ENCODE results near the gene UPF1. TPM values are rescaled to one million over a fixed set of nuclear protein-coding genes. Genes with fewer than 3 reads are reported as not detected.
"Not testable (repeated sequence)": the region's sequence is repeated elsewhere in the genome, so short reads cannot be mapped to it uniquely, and the experiment has no call there.

Gene UPF1
- total RNA-seq, 2 donors from 2014 or later = 38.9 to 59.0 TPM

- H3K36me3 ChIP-seq (replicated peaks in 1 of 2; ENCODE audit: insufficient read depth in 1 of 2, low read depth in 2 of 2) = no peaks in the 10 kb centered on the region
- no peak overlapping the region for H3K27ac ChIP-seq
- no peaks in the 10 kb centered on the region for H3K4me1 ChIP-seq
- no peaks in the 10 kb centered on the region for H3K9me3 ChIP-seq
- no peaks in the 10 kb centered on the region for H3K27me3 ChIP-seq
- DNase-seq (peak; percentile 23 to 66 (median 44)), ATAC-seq (peak; percentile 72)
- H3K4me3 ChIP-seq = no peak overlapping the region
- intact Hi-C loops (cut with DNase I) = no loop called here
- TF ChIP-seq POLR2A (IDR thresholded peaks at IDR 0.05) (no peak), CTCF (IDR thresholded peaks at IDR 0.05) (no peak)
- 40 to 50% methylated on average over 14 of the region's 14 CpGs for WGBS, 2 donors
Measured at GRCh38 chr19:18809149-18809868, 22.4 kb upstream of the UPF1 start.

DNA sequence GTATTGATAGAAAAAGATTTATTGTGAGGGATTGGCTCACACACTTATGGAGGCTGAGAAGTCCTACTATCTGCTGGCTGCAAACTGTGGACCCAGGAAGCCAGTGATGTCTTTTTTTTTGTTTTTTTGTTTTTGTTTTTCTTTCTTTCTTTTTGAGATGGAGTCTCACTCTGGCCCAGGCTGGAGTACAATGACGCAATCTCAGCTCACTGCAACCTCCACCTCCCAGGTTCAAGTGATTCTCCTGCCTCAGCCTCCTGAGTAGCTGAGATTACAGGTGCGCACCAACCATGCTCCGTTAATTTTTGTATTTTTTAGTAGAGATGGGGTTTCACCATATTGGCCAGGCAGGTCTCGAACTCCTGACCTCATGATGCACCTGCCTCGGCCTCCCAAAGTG lies 20.1 kb upstream of the UPF1 start:
- H3K36me3 ChIP-seq (replicated peaks in 1 of 2; ENCODE audit: insufficient read depth in 1 of 2, low read depth in 2 of 2); DNase-seq; H3K4me3 ChIP-seq; H3K27ac ChIP-seq; ATAC-seq; H3K4me1 ChIP-seq; H3K27me3 ChIP-seq; H3K9me3 ChIP-seq; intact Hi-C loops (cut with DNase I): not testable (repeated sequence)
- 93 to 95% methylated on average over 5 of the region's 5 CpGs for WGBS, 2 donors

DNA sequence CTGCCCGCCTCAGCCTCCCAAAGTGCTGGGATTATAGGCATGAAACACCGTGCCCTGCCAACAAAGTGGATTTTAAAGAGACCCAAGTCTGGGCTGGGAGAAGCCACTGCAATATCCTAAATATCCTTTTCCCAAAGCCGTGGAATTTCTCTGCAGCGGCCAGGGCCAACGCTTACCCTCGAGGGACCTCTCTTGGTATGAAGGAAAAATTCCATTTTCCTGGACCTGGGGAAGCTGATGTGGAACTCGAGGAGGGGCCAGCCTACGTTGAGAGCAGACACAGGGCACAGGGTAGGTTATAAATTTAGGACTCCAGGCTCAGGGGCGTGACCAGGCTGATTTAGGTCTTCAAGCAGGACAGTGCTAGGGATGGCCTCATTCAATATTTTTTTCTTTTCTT lies 17.7 kb upstream of the UPF1 start:
- H3K4me1 ChIP-seq = no peaks in the 10 kb centered on the region
- H3K27ac ChIP-seq = no peak overlapping the region
- H3K9me3 ChIP-seq = no peaks in the 10 kb centered on the region
- H3K27me3 ChIP-seq = no peaks in the 10 kb centered on the region
- WGBS, 2 donors = 43 to 52% methylated on average over 9 of the region's 9 CpGs
- intact Hi-C loops (cut with DNase I) = no loop called here
- DNase-seq (no peak), ATAC-seq (no peak)
- TF ChIP-seq CTCF (IDR thresholded peaks at IDR 0.05) = peak in 1 of 7 experiments; percentile 10
- TF ChIP-seq POLR2A (IDR thresholded peaks at IDR 0.05) = no peak
- no peaks in the 10 kb centered on the region for H3K36me3 ChIP-seq (replicated peaks in 1 of 2; ENCODE audit: insufficient read depth in 1 of 2, low read depth in 2 of 2)
- H3K4me3 ChIP-seq = no peak overlapping the region

DNA sequence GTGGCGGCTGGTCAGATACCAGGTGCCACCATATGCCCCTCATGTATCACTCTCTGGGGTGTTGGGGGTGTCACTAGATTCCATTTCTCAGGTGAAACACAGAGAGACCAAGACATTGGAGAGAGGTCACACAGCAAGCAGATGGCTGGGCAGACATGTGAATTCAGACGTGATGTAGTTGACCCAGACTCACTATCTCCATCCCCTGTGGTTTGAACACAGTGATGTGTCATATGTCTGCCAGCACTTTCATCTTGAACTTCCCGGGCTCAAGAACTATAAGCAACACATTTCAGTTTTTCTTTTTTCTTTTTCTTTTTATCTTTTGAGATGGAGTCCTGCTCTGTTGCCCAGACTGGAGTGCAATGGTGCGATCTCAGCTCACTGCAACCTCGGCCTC lies 16.1 kb upstream of the UPF1 start:
- Histone ChIP-seq H3K9me3 (no peaks in the 10 kb centered on the region), H3K27me3 (no peaks in the 10 kb centered on the region), H3K4me3 (no peak overlapping the region), H3K36me3 (replicated peaks in 1 of 2; ENCODE audit: insufficient read depth in 1 of 2, low read depth in 2 of 2) (no peaks in the 10 kb centered on the region), H3K4me1 (no peaks in the 10 kb centered on the region), H3K27ac (no peak overlapping the region)
- ATAC-seq (no peak), DNase-seq (no peak)
- WGBS, 2 donors = 79% methylated on average over 5 of the region's 5 CpGs
- intact Hi-C loops (cut with DNase I) = no loop called here
- TF ChIP-seq POLR2A (IDR thresholded peaks at IDR 0.05) = no peak
- TF ChIP-seq CTCF (IDR thresholded peaks at IDR 0.05) = no peak

- intact Hi-C loops (cut with DNase I) = not testable (repeated sequence)
Measured at GRCh38 chr19:18816645-18817044, 15.1 kb upstream of the UPF1 start.

GRCh38 chr19:18817574-18817973 lies 14.2 kb upstream of the UPF1 start:
- WGBS, 2 donors = 77 to 79% methylated on average over 9 of the region's 9 CpGs

More at GRCh38 chr19:18816645-18817044, 15.1 kb upstream of the UPF1 start:
- not testable (repeated sequence) for H3K27ac ChIP-seq; DNase-seq; H3K9me3 ChIP-seq; H3K36me3 ChIP-seq (replicated peaks in 1 of 2; ENCODE audit: insufficient read depth in 1 of 2, low read depth in 2 of 2); H3K27me3 ChIP-seq; H3K4me3 ChIP-seq; ATAC-seq; H3K4me1 ChIP-seq
- 86 to 95% methylated on average over 2 to 4 of the region's 4 CpGs for WGBS, 2 donors

More at GRCh38 chr19:18817574-18817973, 14.2 kb upstream of the UPF1 start:
- H3K27me3 ChIP-seq = no peaks in the 10 kb centered on the region
- H3K9me3 ChIP-seq = no peaks in the 10 kb centered on the region
- H3K36me3 ChIP-seq (replicated peaks in 1 of 2; ENCODE audit: insufficient read depth in 1 of 2, low read depth in 2 of 2) = no peaks in the 10 kb centered on the region
- intact Hi-C loops (cut with DNase I) = no loop called here
- no peak for DNase-seq
- no peak overlapping the region for H3K27ac ChIP-seq
- no peak for ATAC-seq
- no peak for TF ChIP-seq POLR2A (IDR thresholded peaks at IDR 0.05)
- TF ChIP-seq CTCF (IDR thresholded peaks at IDR 0.05) = no peak
- no peak overlapping the region for H3K4me3 ChIP-seq
- H3K4me1 ChIP-seq = no peaks in the 10 kb centered on the region
